SW480 (cell line): ENCODE data around the gene CFAP100.

Experiments
- DNase-seq: peaks from one replicate; pipeline ENCODE4 v3.0.0-alpha.2; 2016; ENCODE audit warnings: low spot score

Gene CFAP100

DNA sequence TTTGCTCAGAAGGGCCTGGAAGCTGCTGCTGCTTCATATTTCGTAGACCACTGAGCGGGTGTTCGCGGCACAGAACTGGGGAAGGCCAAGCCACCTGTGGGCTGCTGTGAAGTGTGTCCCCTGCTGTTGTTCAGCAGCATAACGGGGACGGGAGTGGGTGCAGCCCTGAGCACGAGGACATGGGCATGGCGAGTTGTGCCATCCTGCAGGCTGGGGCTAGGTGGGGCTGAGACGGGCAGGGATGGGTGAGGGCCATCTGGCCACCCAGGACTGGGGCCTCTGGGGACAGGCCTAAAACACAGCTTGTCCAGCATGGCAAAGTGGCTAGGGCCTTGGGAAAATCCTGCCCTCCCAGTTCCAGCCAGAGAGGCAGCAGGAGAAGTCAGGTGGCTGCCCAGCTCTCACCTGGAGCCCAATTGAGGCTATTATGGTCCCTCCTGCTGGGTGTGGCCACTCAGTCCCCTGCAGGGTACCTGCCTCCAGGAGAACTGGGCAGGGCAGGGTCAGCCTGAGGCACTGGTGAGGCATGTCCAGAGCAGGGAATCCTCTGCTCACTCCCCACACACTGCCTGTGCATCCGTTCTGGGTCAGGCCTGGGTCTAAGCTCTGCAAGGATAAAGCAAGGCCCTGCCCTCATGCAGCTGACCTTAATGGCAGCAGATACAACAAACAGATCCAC, 29.5 kb downstream of the CFAP100 start:
- no peak for DNase-seq

DNA sequence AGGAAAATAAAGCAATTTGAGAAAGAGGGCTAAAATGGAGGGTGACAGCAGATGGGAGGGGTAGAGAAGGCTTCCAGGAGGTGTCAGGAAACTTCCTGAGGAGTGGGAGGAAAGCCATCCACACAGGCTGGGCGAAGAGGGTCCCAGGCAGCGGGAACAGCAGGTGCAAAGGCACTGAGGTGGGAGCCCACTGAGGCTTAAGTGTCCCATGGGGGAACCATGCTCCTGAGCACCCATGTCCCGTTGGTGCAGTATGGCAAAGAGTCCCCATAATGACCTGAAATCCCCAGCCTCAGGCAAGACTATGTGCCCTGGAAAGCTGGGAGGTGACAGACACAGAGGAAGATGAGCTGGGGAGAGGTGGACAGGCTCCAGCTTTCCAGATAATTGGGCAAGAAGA, 30.0 kb downstream of the CFAP100 start:
- DNase-seq = no peak

DNA sequence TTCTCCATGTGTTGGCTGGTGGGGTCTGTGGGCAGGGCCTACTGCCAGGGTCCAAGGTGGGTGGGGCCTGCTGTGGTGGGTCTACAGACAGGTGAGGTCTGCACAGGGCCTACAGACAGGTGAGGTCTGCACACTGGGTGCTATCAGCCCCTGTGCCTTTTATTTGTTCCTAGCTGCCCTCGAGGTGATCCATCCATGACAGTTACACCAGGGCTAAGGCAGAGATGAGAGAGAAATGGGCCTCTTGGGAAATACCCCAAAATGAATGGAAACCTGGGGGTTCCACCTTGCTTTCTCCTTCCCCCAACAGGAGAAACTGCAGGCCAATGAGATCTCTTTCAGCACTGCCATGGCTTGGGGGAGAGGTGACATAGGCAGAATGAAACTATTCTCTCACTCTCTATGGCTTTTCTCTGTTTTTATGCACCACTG, 36.4 kb downstream of the CFAP100 start:
- DNase-seq = no peak

DNA sequence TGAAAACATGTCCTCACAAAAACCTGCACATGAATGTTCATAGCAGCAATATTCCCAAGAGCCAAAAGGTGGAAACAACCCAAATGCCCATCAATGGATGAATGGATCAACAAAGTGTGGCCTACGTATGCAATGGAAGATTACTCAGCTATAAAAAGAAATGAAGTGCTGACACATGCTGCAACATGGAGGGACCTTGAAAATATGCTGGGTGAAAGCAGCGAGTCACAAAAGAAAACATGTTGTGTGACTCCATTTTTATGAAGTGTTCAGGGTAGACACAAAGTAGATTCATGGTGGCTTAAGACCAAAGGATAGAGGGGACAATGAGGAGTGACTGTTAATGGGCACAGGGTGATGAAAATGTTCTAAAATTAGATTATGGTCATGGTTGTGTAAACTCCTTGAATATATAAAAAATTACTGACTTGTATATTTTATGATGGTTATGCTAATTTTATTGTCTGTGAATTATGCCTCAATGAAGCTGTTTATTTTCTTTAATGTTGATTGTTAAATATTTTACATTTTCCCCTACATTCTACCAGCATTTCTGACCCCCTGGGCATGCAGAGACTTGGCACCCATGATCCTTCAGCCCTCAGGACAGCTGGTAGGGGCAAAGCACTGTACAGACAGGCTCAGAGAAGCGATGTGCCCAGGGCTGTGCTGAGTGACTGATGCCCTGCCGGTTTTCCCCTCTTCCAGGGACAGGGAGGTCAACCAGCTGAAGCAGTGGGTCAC, 37.8 kb downstream of the CFAP100 start:
- DNase-seq = no peak

DNA sequence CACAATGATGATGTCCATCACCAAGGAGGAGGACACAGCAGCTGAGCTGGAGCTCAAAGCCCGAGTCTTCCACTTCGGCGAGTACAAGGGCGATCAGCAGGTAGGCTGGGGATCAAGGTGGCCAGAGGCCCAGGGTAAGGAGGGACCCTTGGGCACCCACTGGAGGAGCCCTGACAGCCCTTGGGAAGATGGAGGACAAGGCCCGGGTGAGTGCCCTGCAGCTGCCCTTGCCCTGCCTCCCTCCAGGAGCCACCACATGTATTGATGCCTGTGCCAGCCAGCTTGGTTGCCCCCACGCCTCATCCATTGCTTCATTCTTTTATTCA, 38.4 kb downstream of the CFAP100 start:
- no peak for DNase-seq

DNA sequence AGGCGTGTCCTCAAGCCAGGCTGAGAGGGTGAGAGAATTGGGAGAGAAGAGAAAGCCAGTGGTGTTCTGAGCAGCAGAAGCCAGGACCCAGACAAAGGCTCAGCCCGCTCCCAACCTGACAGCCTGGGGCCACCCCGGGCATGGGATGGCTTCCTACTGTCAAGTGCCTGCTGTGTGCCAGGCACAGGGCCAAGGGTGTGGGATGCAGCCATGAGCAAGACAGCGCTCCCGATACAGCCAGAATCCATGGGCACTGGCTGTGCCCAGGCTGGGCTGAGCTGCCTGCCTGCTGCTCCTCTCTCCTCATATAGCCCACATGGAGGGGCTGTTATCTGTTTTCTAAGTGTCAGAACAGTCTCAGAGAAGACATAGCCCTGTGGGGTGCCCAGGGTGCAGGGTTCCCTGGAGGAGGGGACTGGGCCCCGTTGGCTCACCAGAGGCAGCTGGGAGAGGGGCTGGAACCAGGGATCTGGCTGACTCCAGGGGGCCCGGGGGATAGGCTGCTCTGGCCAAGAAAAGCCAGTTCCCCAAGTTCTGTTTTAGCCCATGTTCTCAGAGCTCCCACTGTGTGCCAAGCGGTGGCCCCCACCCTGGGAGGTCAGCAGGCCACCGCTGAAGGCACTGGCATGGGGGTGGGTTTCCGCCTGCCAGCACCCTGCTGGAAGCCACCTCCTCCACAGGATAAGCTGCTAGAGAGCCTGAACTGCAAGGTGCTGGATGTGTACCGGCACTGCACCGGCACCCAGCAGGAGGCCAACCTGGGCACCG, 39.0 kb downstream of the CFAP100 start:
- DNase-seq = no peak

DNA sequence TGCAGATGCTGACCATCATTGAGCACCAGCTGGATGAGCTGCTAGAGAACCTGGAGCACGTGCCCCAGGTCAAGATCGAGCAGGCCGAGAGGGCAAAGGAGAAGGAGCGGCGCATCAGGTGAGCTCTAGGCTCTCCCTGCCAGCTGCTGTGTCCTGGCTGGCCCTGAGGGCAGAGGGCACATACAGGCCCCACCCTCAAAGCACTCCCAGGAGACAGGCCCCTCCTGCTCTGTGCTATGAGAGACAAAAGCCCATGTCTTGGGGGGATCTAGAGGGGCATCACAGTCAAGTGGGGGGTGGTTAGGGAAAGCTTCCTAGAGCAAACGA, 39.5 kb downstream of the CFAP100 start:
- no peak for DNase-seq

DNA sequence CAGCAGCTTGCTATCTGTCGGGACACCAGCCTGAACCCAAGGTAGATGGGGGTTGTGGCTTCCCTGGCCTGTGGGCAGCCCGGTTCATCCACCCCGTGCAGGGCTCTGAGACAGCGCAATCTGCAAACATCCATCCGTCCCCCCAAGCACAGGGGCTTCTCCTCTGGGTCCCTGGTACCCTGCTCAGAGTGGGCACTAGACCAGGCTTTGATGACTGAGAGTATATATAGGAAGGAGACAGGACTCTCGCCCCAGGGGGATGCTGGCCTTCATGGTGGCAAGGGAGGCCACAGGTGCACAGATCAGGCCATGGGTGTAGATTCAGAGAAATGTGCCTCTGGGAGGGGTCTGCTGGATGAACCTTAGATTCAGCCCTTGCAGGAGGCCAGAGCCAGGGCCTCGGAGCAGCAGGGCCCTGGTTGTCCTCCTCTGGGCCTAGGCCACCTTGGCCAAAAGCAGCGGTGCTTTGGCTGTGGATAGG, 40.3 kb downstream of the CFAP100 start:
- no peak for DNase-seq

DNA sequence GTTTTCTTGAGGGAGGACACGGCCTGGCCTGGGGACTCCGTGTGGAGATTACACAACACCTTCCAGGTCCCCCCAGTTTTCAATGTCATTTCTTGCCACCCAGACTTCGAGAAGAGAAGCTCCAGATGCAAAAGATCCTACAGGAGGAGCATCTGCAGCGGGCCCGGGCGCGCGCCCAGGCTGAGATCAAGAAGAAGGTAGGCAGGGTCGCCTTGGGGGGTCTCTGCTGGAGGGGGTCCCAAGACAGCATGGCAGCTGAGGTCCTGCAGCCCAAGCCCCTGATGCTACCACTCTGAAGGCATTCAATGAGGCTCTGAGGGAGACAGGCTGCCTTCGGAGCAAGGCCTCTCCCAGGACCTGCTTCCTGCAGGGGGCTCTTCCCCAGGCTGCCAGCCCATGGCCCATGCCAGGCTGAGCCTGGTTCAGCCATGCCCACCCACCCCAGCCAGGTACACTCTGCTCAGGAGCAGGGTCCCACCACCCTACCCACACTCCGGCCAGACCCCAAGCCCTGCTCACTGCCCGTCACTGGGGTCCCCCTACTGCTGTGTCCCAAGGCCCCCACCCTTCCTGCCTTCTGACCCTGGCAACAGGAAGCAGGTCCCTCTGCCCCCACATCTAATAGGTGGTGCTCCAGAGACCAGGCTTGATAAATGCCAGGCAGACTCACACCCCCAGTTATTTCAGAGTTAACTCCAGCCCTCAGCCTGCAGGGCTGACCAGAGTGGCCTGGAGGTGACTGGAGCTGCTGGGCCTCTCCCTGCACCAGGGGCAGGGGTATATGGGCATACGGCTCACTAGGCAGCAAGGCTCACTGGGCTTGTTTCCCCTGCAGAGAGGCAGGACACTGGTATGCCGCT, 41.0 kb downstream of the CFAP100 start:
- no peak for DNase-seq

DNA sequence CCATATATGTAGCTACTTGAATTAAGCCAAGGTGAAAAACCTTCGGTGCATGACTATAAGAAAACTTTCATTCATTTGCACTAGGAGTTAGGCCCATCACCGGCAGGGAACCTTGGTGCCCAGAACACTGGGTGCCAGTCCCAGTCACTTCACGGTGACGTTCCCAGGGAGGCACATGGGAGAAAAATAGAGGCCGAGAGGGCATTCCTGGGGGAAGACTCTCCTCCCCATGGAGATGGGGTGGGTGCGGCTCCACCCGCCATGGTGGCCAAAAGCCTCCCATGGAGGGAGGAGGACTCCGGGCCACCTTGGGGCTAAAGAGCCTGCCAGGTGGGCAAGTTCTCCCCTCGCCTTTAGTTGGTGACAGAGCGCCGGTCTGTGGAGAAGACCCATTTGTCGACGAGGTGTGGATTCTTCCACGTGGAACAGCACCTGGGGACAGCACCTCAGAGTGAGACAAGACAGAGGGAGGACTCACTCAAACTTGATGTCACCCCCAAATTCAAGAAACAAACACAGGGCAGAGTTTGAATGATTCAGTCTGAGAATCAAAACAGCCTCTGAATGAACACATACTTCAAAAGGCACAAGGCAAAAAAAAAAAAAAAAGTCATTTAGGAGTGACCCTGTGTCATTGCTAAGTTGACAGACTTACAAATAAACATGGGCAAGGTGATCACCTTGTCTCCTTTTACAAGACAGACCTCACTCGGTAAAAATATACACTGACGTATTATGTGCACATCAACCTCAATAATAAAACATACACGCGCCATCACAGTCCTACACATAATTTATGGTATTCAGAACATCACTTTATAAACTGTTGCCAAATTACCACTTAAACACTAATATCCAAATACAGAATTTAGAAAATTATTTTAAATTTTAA, 42.4 kb downstream of the CFAP100 start:
- DNase-seq = no peak

DNA sequence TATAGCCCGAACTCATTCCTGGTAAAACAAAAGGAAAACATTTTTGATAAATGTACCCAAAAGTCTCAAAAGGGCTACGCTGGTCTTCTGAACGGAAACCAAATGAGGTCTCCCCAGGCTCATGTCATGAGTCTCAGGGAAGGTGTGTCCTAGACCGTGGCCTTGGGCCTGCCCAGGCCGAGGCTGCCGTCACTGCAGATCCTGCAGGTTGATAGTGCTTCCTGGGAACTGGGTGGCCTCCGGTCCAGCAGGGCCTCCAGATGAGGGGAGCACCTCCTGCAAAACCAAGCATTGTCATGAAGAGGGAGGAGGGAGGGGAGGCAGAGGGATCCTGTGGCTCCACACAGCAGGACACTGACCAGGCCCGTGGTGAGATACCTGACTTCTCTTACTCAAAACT, 43.5 kb downstream of the CFAP100 start:
- no peak for DNase-seq

DNA sequence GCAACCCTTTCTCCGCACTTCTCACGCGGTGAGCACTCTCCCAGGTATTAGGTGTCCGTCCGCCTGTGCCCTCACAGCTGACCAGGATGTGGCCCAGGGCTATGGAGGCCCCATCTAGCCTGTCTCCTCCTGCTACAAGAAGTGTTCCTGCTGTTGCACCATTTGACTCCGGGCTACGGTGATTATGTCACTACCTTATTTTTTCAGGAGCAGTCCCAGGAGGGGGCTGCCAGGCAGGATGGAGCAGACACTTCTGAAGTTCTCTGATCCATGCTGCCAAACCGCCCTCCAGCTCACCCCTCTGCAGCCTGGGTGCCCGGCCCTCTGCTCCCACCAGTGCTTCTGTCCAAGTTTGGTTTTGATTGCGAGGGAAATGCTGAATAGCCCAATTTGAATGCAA, 44.0 kb downstream of the CFAP100 start:
- no peak for DNase-seq

DNA sequence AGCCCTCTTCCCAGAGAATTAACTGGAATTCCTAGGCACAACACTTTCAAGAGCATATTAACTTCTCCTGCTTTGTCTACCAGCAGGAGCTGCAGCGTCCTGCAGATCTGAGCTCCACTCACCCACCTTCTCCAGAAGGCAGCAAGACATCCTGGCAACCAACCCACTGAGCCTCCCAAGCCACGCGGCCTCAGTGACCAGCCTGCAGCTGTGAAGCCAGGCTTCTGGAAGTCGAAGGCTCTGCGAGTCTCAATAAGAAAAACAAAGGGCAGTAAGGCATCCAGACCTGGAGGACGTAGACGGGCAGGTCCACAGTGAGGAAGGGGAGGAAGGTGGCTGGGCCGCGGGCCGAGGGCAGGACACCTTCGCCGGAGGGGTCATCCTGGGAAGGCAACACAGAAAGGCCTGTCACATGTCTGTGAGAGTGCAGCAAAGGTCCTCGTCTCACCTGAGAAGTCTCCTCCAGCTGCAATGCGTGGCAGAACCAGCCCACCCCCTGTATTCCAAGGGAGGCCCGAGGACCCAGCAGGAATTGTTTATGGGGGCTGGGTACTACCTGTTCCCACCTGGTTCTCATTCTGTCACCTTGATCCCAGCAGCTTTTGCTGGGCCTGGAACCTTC, 44.7 kb downstream of the CFAP100 start:
- DNase-seq = no peak

DNA sequence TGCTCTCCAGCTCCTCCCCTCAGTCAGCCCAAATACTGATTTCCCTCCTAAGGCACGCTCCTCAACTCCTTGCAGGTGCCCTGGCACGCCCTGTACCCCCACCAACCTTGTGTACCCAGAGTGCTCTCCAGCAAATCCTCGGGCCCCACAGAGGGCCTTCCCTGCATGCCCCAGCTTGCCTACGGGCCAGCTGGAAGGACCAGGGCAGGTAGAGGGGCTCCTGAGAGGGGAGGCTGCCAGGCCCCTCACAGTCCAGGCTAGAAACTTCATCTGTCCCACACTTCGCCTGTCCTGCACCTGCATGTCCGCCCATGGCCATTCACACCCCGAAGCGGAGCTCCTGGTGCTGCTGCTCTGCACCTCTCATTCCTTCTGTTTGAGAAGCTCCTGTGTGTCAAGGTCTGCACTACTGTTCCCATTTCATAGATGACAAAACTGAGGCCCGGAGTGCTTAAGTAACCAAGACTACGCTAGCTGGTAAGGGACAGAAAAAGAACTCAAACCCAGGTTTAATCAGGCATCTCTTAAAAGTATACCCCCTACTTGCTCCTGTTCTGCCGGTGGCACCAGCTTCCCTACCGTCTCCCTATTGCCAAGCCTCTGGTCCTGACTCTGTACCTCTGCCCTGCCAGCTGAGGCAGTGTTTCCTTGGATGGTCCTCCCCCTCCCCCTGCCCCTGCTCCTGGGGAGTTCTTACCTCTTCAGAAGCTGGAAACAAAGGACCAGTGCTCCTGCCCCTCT, 45.4 kb downstream of the CFAP100 start:
- DNase-seq = no peak

DNA sequence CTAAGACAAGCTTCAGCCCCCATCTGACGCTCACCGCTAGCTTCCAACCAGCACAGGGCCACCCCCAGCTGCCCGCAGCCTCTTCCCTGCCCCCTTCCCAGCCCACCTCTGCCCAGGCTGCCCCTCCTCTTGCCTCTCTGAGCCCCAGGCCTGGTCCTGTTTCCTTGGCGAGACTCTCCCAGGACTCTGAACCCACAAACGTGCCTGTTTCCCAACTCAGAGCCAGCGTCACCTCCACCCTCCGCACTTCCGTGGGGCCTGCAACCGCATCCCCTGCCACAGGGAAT, 45.9 kb downstream of the CFAP100 start:
- DNase-seq = no peak

DNA sequence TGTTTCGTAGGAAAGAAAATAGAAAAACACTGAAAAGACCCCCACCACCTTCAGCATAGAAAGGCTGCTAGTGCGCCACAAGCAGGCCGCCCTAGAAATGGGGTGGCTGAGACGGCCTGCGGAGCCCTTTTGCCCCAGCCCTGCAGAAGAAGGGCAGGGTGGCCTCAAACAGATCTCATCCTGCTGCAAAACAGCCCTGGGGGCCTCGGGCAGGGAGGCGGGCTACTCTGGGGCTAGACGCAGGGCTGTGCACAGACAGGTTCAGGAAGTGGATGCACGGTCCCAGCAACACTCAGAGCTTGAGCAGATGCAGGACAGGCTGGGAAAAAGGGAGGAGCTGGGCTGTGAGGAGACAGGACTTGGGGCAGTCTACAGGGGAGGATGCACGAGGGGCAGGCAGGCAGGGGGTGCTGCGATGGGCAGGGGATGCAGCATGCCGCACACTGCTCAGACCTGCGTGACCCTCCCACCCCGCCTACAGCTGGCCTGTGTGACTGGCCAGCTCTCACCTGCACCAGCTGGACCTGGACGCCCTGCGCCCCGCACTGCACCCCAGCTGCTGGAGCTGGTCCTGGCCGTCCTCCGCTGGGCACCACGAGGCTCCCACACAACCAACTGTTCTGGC, 46.7 kb downstream of the CFAP100 start:
- DNase-seq = no peak

DNA sequence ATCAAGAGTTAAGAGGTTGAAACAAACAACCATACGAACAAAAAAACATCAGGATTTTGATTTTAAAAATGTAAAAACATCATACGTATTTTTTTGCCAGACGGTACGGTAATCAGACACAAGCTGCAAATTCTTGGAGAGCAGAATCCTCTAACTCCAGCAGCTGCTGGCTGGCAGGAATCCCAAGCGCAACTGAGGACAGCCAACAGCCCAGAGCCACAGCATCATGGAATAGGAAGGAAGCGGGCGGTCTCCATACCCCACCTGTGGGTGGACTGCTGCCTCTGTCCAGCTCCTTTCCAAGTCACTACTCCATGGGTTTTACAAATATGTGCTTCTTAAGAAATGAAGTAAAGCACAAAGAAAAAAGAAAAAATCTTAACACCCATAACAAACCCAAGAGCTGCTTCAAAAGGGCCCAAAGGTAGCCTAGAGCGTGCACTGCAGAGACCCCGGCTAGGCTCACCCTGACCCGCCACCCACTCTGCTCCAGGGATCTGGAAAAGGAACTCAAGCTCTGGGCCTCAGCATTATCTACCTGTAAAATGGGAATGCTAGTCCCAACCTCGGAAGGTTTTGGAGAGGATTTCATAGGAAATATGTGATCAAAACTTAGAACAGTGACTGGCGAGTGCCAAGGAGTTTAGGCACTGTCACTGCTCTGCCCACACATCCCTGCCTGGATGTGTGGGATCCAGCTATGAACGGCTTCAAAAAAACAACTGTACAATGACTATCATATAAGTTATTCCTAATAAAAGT, 47.6 kb downstream of the CFAP100 start:
- no peak for DNase-seq

DNA sequence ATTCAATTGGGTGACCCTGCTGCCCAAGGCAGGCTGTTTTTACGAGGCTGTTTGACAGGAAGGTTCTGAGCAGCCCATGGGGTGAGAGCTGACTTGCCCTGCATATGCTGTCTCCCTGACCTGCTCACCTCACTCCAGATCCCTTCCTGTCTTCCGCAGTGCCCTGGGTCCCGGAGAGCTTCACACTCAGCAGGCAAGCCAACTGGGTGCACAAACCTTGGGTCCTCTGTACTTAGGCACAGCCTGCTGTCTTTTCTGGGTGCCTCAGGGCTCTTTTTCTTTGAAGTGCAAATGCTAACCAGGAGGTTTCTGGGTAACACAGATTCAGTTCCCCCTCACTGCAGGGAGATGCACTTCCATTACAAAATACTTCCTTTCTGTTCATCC, 48.1 kb downstream of the CFAP100 start:
- DNase-seq = no peak

DNA sequence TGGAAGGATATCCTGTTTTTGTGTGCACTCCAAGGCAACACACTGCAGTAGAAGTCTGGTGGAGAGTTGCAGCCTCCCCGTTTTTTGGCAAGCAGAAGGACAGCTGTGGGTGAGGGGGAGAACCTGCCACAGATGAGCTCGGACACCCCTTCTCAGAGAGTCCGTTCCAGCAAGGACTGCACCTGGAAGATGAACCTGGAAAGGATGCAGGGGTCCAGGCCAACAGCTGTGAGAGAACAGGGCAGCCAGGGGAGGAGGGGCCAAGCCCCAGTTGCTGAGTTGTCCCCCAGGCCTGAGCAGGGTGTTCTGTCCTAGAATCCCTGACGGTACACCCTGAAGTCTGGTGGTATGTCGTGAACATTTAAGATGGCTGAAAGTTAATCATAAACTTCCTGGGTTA, 50.8 kb downstream of the CFAP100 start:
- no peak for DNase-seq
